ENCODE data around the gene TRIM51.

DNA sequence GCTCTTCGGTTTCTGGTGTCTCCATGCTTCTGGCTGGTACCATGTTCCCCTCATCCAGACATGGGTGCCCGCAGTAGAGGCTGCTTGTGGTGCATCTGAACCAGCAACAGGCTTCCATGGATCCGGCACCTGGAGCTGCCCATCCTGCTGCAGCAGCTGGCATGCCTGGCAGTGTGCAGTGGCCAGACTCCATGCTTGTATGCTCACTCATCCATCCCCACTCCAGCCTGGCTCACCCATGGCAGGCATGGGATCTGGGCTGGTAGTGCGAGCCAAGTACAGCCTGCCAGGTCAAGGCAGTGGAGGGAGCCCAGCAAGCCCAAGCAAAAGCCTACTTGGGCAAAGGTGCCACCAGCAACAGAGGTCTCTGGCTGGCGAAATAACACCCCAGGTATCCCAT, 37.4 kb downstream of the TRIM51 start:
- TF ChIP-seq CTCF (IDR thresholded peaks at IDR 0.05; ENCODE audit: insufficient read depth, low read depth, low read length) (no peak), EZH2 (IDR thresholded peaks at IDR 0.05; ENCODE audit: insufficient read depth, low read length) (no peak)
